Stimulated activated CD4-positive, alpha-beta T cell treated with anti-CD3 and anti-CD28 coated beads, Interleukin-1b, Interleukin-23, amount 100 ng/mL, for 48 hours (primary cell): ENCODE data around the gene WDR43.
"Not testable (repeated sequence)": the region's sequence is repeated elsewhere in the genome, so short reads cannot be mapped to it uniquely, and the experiment has no call there.

ENCODE experiments used
- DNase-seq: peaks from one replicate; pipeline ENCODE4 v3.0.0-alpha.2; 2020

The WDR43 gene

GRCh38 chr2:28970464-28971160 lies 76.1 kb downstream of the WDR43 start:
- no peak for DNase-seq

GRCh38 chr2:28972778-28973335 lies 78.4 kb downstream of the WDR43 start:
- no peak for DNase-seq

GRCh38 chr2:28974252-28974651 lies 79.8 kb downstream of the WDR43 start:
- DNase-seq: no peak

- DNase-seq: no peak
These were observed 81.2 kb downstream of the WDR43 start for GRCh38 chr2:28975671-28976070.

GRCh38 chr2:28976584-28976983 lies 82.1 kb downstream of the WDR43 start:
- no peak for DNase-seq

GRCh38 chr2:28977176-28977875 lies 82.9 kb downstream of the WDR43 start:
- no peak for DNase-seq

- not testable (repeated sequence) for DNase-seq
These were observed 83.5 kb downstream of the WDR43 start for GRCh38 chr2:28978001-28978400.

- DNase-seq: no peak
These were observed 84.1 kb downstream of the WDR43 start for GRCh38 chr2:28978606-28979005.

- no peak for DNase-seq
These were observed 84.6 kb downstream of the WDR43 start for GRCh38 chr2:28979041-28979440.

- DNase-seq: no peak
These were observed 85.3 kb downstream of the WDR43 start for GRCh38 chr2:28979576-28980366.

- DNase-seq: no peak
These were observed 86.0 kb downstream of the WDR43 start for GRCh38 chr2:28980368-28981015.

GRCh38 chr2:28981016-28981441 lies 86.6 kb downstream of the WDR43 start, which contains the start of gene TOGARAM2:
Gene TOGARAM2, plus strand, starts transcription at chr2:28981298. Its CDS starts 13,537 bp downstream, at chr2:28994835.
- no peak for DNase-seq

GRCh38 chr2:28981620-28982376 lies 87.3 kb downstream of the WDR43 start:
- DNase-seq: no peak

GRCh38 chr2:28982381-28982950 lies 88.0 kb downstream of the WDR43 start:
- DNase-seq: no peak

GRCh38 chr2:28986429-28986828 lies 92.0 kb downstream of the WDR43 start:
- no peak for DNase-seq

GRCh38 chr2:28989973-28990372 lies 95.5 kb downstream of the WDR43 start:
- DNase-seq: no peak

GRCh38 chr2:28990445-28990844 lies 96.0 kb downstream of the WDR43 start:
- no peak for DNase-seq

GRCh38 chr2:28991021-28991420 lies 96.6 kb downstream of the WDR43 start:
- no peak for DNase-seq

GRCh38 chr2:28991460-28991859 lies 97.0 kb downstream of the WDR43 start:
- no peak for DNase-seq

- no peak for DNase-seq
These were observed 98.9 kb downstream of the WDR43 start for GRCh38 chr2:28993206-28993960.

- no peak for DNase-seq
These were observed 99.6 kb downstream of the WDR43 start for GRCh38 chr2:28994074-28994473.
